SK-N-SH (cell line): Measurements from ENCODE around the gene KLHL5. TPM values are rescaled to one million over a fixed set of nuclear protein-coding genes. Genes with fewer than 3 reads are reported as not detected.

Experiments
- CTCF ChIA-PET: fragments of 300-600, 350-600 bp; formaldehyde crosslinking; extraction: SDS; loops from one replicate; lab custom pipeline; 2021; lab: Yijun Ruan, JAX
- POLR2A ChIA-PET: fragments of 350-600 bp; sonication (Branson Sonifier 250); formaldehyde crosslinking; extraction: SDS; loops from one replicate; lab custom pipeline; 2020; ENCODE audit warnings: antibody characterized with exemption, inconsistent platforms; lab: Yijun Ruan, JAX
- DNase-seq: peaks from one replicate; pipeline ENCODE4 v3.0.0; 2012
- H2AFZ ChIP-seq: fragments of 200-600 bp; sonication (generic); 2 replicates; pipeline ENCODE4 v1.8.1; 2016; ENCODE audit warnings: antibody characterized with exemption, mild to moderate bottlenecking, low read depth
- H3F3A ChIP-seq: fragments of 200-600 bp; sonication (generic); replicated peaks from 2 replicates; pipeline ENCODE3; 2016; ENCODE audit warnings: antibody characterized with exemption, mild to moderate bottlenecking; ENCODE audit not compliant: insufficient read depth
- H3K27ac ChIP-seq, 2 experiments: fragments of 200-500 bp in 1 of 2; fragments of 200-600 bp in 1 of 2; sonication (Bioruptor generic) in 1 of 2; sonication (generic), shearing (Covaris generic) in 1 of 2; 2 replicates each; pipeline versions ENCODE4 v1.5.1 to v1.6.1; 2014 to 2016; ENCODE audit warnings: low read depth in 2 of 2, inconsistent platforms in 1 of 2, low read length in 1 of 2, mild to moderate bottlenecking in 1 of 2, mixed read lengths in 1 of 2
- H3K27me3 ChIP-seq: fragments of 200-600 bp; sonication (generic), shearing (Covaris generic); 2 replicates; pipeline ENCODE4 v1.6.1; 2016; ENCODE audit warnings: mixed run types; ENCODE audit not compliant: insufficient read depth
- H3K36me3 ChIP-seq, 2 experiments: fragments of 200-500 bp in 1 of 2; fragments of 200-600 bp in 1 of 2; sonication (Bioruptor generic) in 1 of 2; sonication (generic) in 1 of 2; replicated peaks in 1 of 2; 2 replicates each; pipeline versions ENCODE3 to v1.5.1; 2014 to 2016; ENCODE audit warnings: low read length in 1 of 2, mild to moderate bottlenecking in 1 of 2; ENCODE audit not compliant: insufficient read depth in 2 of 2, control insufficient read depth in 1 of 2
- H3K4me1 ChIP-seq, 2 experiments: fragments of 200-500 bp in 1 of 2; fragments of 200-600 bp in 1 of 2; sonication (Bioruptor generic) in 1 of 2; sonication (generic), shearing (Covaris generic) in 1 of 2; 2 replicates each; pipeline versions ENCODE4 v1.5.1 to v1.6.1; 2014 to 2016; ENCODE audit warnings: low read depth in 1 of 2, low read length in 1 of 2, mixed run types in 1 of 2; ENCODE audit not compliant: insufficient read depth in 2 of 2, control insufficient read depth in 1 of 2
- H3K4me2 ChIP-seq: fragments of 200-600 bp; sonication (generic), shearing (Covaris generic); 2 replicates; pipeline ENCODE4 v1.6.1; 2017; ENCODE audit warnings: mixed run types
- H3K4me3 ChIP-seq, 2 experiments: fragments of 200-500 bp in 1 of 2; fragments of 200-600 bp in 1 of 2; sonication (Bioruptor generic) in 1 of 2; sonication (generic), shearing (Covaris generic) in 1 of 2; 2 replicates each; pipeline versions ENCODE4 v1.5.1 to v1.8.1; 2014 to 2016; ENCODE audit warnings: low read depth in 2 of 2, inconsistent platforms in 1 of 2, low read length in 1 of 2, mild to moderate bottlenecking in 1 of 2, mixed read lengths in 1 of 2, moderate library complexity in 1 of 2
- H3K79me2 ChIP-seq: fragments of 200-600 bp; sonication (generic); 2 replicates; pipeline ENCODE4 v1.8.1; 2017; ENCODE audit warnings: mild to moderate bottlenecking; ENCODE audit not compliant: insufficient read depth
- H3K9ac ChIP-seq: fragments of 200-600 bp; sonication (generic); 2 replicates; pipeline ENCODE4 v1.6.1; 2017; ENCODE audit warnings: mixed run types
- H3K9me2 ChIP-seq: fragments of 200-600 bp; sonication (generic); 2 replicates; pipeline ENCODE4 v1.6.1; 2017; ENCODE audit warnings: mixed run types
- H3K9me3 ChIP-seq: fragments of 200-600 bp; sonication (generic); 2 replicates; pipeline ENCODE4 v1.6.1; 2017; ENCODE audit warnings: mixed run types, mild to moderate bottlenecking, moderate library complexity
- H4K20me1 ChIP-seq: fragments of 200-600 bp; sonication (generic); 2 replicates; pipeline ENCODE4 v1.6.1; 2017; ENCODE audit warnings: mild to moderate bottlenecking, mixed run types; ENCODE audit not compliant: insufficient read depth
- CHD2 ChIP-seq: fragments of 150-350 bp; IDR thresholded peaks from 2 replicates; pipeline ENCODE4 v1.6.1; 2018; ENCODE audit warnings: low read length; ENCODE audit not compliant: partially characterized antibody
- FOSL2 ChIP-seq: IDR thresholded peaks from 2 replicates; pipeline ENCODE4 v1.4.0; 2012; ENCODE audit warnings: low read depth, mild to moderate bottlenecking, moderate library complexity, borderline replicate concordance
- GABPA ChIP-seq: IDR thresholded peaks from 2 replicates; pipeline ENCODE4 v1.4.0; 2012; ENCODE audit warnings: low read depth, mild to moderate bottlenecking
- MXI1 ChIP-seq: IDR thresholded peaks from 2 replicates; pipeline ENCODE4 v1.6.1; 2012; ENCODE audit warnings: mild to moderate bottlenecking, low read depth, low read length, improper control_type of control experiment
- NFIC ChIP-seq: IDR thresholded peaks from 2 replicates; pipeline ENCODE4 v1.4.0; 2012; ENCODE audit warnings: borderline replicate concordance
- RFX5 ChIP-seq: IDR thresholded peaks from 2 replicates; pipeline ENCODE4 v1.6.1; 2012; ENCODE audit warnings: mild to moderate bottlenecking, improper control_type of control experiment, low read length
- SMC3 ChIP-seq: IDR thresholded peaks from 2 replicates; pipeline ENCODE4 v1.6.1; 2012; ENCODE audit warnings: low read depth, low read length, improper control_type of control experiment
- WGBS: methylation state at CpG from one replicate; pipeline ENCODE4 v1.1.6; 2017; ENCODE audit warnings: low lambda C conversion rate; 5-methylcytosine and 5-hydroxymethylcytosine counted together
- polyA plus RNA-seq, 3 experiments: library from polyadenylated mRNA; depleted of rRNA; stranded (reverse); fragments of >200 nt; gene quantifications; 2 replicates each; pipeline ENCODE4 v1.2.3, GENCODE V29; 2012
- TF ChIP-seq, protein P1 (sequence below): IDR thresholded peaks from 2 replicates; pipeline ENCODE4 v1.6.1; 2012; ENCODE audit warnings: mild to moderate bottlenecking, low read depth, low read length, moderate library complexity
- TF ChIP-seq, protein P2 (sequence below): fragments of 150-350 bp; IDR thresholded peaks from 2 replicates; pipeline ENCODE4 v1.6.1; 2016; ENCODE audit warnings: mild to moderate bottlenecking, low read depth, low read length
- TF ChIP-seq, protein P3 (sequence below): IDR thresholded peaks from 2 replicates; pipeline ENCODE4 v1.4.0; 2012; ENCODE audit warnings: low read depth

KLHL5 gene
- polyA plus RNA-seq, 1 of the 3 experiments (the other 2 are of a cell fraction) = 33.1 TPM

DNA sequence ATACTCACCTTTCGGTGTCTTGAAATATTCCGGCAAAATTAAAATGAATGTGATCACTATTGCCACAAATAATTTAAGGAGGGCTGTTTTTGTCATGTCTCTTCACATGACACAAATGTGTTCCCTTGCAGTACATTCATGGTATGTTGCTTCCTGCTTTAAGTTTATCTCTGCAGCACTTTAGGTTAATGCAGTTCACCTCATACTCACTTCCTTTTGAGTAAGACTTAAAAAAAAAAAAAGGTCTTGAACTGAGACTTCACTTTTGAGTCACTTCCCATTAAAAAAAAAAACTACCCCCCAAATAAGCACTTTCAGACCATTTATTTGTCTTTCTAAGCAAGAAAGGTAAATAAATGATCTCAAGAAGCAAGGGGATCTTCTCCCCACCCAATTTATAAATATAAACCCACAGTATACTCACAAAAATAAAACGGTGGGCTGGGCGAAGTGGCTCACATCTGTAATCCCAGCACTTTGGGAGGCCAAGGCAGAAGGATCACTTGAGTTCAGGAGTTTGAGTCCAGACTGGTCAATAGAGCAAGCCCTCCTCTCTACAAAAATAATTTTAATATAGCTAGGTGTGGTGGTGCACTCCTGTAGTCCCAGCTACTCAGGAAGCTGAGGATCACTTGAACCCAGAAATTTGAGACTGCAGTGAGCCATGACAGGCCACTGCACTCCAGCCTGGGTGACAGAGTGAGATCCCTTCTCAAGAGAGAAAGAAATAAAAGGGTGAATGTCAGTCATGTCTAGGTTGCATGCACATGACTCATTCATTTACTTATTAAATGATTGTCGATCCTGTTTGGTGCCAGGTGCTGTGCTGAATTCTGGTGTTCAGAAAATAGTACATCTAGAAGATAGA, 29.6 kb upstream of the KLHL5 start, which contains the start of gene TMEM156:
TSS of gene TMEM156 (minus strand) at position 192 of the 868 bp plus-strand sequence. CDS start at position 96, 96 bp downstream.
- no peak within 1 kb of the TSS for H3K4me2 ChIP-seq
- H3K4me1 ChIP-seq = peaks cover 0 to 11% of the 10 kb centered on the region in 2 experiments; a peak in 2 of 4 replicates
- no peaks in the 10 kb centered on the region for H3K27me3 ChIP-seq
- H2AFZ ChIP-seq = peak within 1 kb of the TSS; percentile 35; the same call in 1 of the 2 replicates
- H3K79me2 ChIP-seq = no peaks in the 10 kb centered on the region
- no peaks in the 10 kb centered on the region for H3K9me2 ChIP-seq
- no peak within 1 kb of the TSS for H3K9ac ChIP-seq
- H3K27ac ChIP-seq = no peak within 1 kb of the TSS
- peaks cover 4% of the 10 kb centered on the region for H3F3A ChIP-seq
- no peaks in the 10 kb centered on the region for H4K20me1 ChIP-seq
- no peak for DNase-seq
- no peak for TF ChIP-seq RFX5
- peak; percentile 9; the same call in 1 of the 2 replicates for TF ChIP-seq FOSL2
- TF ChIP-seq, all 33 proteins: peak for 1
- ChIA-PET CTCF (no interaction called here), POLR2A (no interaction called here)
- no peaks in the 10 kb centered on the region for H3K9me3 ChIP-seq
- no peaks in the 10 kb centered on the region for H3K36me3 ChIP-seq
- 72% methylated on average over 5 of the region's 5 CpGs for WGBS
- H3K4me3 ChIP-seq = no peak within 1 kb of the TSS

DNA sequence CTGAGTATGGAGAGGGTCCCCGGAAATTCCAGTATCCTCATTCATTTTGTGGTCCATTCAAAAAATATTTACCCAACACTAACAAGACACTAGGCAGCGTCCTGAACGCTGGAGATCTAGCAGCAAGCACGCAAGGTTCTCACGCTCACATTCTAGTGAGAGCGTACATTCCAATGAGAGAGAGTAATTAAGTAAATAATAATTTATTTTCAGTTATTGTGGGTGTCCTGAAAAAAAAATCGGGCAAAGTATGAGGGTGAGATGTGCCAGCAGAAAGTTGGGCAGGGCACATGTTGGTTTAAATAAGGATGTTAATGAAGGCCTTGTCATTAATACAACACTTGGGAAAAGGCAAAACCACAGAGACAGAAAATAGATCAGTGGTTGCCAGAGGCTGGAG, 25.9 kb upstream of the KLHL5 start:
- no peak overlapping the region for H3K9ac ChIP-seq
- peaks cover 10% of the 10 kb centered on the region for H3F3A ChIP-seq
- 0 out of 2 replicates have a peak overlapping the region, but pooled peaks have one; percentile 37 for H2AFZ ChIP-seq
- 75% methylated on average over 7 of the region's 7 CpGs for WGBS
- H4K20me1 ChIP-seq = no peaks in the 10 kb centered on the region
- H3K4me2 ChIP-seq = no peak overlapping the region
- CTCF ChIA-PET = no interaction called here
- peaks cover 0 to 17% of the 10 kb centered on the region in 2 experiments; a peak in 3 of 4 replicates for H3K4me1 ChIP-seq
- H3K9me2 ChIP-seq = no peaks in the 10 kb centered on the region
- no peaks in the 10 kb centered on the region for H3K79me2 ChIP-seq
- no peak overlapping the region for H3K4me3 ChIP-seq
- no peak overlapping the region; a peak in 1 of 4 replicates for H3K27ac ChIP-seq
- H3K36me3 ChIP-seq = no peaks in the 10 kb centered on the region
- H3K9me3 ChIP-seq = no peaks in the 10 kb centered on the region
- POLR2A ChIA-PET = interaction anchor here (0.6 kb wide), 1 partner anchor 15 kb away, joined by 3 read pairs; no protein-coding TSS in a partner anchor
- H3K27me3 ChIP-seq = no peaks in the 10 kb centered on the region
- no peak for DNase-seq
- TF ChIP-seq, protein P1, sequence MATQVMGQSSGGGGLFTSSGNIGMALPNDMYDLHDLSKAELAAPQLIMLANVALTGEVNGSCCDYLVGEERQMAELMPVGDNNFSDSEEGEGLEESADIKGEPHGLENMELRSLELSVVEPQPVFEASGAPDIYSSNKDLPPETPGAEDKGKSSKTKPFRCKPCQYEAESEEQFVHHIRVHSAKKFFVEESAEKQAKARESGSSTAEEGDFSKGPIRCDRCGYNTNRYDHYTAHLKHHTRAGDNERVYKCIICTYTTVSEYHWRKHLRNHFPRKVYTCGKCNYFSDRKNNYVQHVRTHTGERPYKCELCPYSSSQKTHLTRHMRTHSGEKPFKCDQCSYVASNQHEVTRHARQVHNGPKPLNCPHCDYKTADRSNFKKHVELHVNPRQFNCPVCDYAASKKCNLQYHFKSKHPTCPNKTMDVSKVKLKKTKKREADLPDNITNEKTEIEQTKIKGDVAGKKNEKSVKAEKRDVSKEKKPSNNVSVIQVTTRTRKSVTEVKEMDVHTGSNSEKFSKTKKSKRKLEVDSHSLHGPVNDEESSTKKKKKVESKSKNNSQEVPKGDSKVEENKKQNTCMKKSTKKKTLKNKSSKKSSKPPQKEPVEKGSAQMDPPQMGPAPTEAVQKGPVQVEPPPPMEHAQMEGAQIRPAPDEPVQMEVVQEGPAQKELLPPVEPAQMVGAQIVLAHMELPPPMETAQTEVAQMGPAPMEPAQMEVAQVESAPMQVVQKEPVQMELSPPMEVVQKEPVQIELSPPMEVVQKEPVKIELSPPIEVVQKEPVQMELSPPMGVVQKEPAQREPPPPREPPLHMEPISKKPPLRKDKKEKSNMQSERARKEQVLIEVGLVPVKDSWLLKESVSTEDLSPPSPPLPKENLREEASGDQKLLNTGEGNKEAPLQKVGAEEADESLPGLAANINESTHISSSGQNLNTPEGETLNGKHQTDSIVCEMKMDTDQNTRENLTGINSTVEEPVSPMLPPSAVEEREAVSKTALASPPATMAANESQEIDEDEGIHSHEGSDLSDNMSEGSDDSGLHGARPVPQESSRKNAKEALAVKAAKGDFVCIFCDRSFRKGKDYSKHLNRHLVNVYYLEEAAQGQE = no peak
- TF ChIP-seq, protein P2, sequence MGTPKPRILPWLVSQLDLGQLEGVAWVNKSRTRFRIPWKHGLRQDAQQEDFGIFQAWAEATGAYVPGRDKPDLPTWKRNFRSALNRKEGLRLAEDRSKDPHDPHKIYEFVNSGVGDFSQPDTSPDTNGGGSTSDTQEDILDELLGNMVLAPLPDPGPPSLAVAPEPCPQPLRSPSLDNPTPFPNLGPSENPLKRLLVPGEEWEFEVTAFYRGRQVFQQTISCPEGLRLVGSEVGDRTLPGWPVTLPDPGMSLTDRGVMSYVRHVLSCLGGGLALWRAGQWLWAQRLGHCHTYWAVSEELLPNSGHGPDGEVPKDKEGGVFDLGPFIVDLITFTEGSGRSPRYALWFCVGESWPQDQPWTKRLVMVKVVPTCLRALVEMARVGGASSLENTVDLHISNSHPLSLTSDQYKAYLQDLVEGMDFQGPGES = no peak
- TF ChIP-seq, protein P3, sequence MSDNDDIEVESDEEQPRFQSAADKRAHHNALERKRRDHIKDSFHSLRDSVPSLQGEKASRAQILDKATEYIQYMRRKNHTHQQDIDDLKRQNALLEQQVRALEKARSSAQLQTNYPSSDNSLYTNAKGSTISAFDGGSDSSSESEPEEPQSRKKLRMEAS = no peak
- no peak for TF ChIP-seq FOSL2
- no peak for TF ChIP-seq NFIC
- no peak for TF ChIP-seq SMC3
- no peak for TF ChIP-seq MXI1
- TF ChIP-seq CHD2 = no peak
- no peak for TF ChIP-seq GABPA
